T-helper 1 cell treated with Interleukin-12 subunit alpha and Interleukin-12 subunit beta and Interleukin-4 antibody, amounts not matched to agents 30 μg/mL and 1 μg/mL, for 36 hours (primary cell): ENCODE measurements around the gene NUP62CL.

Experiments used
- H3K27ac Mint-ChIP-seq: one replicate; pipeline ENCODE4 v1.8.0; 2021; ENCODE audit warnings: mild to moderate bottlenecking, mixed read lengths
- H3K27me3 Mint-ChIP-seq: one replicate; pipeline ENCODE4 v1.8.0; 2021; ENCODE audit warnings: low read depth, mixed read lengths
- H3K36me3 Mint-ChIP-seq: one replicate; pipeline ENCODE4 v1.8.0; 2021; ENCODE audit warnings: low read depth, mixed read lengths
- H3K4me1 Mint-ChIP-seq: one replicate; pipeline ENCODE4 v1.8.0; 2021; ENCODE audit warnings: low read depth, mixed read lengths
- H3K4me3 Mint-ChIP-seq: one replicate; pipeline ENCODE4 v1.8.0; 2021; ENCODE audit warnings: mild to moderate bottlenecking, moderate library complexity, mixed read lengths
- H3K9me3 Mint-ChIP-seq: one replicate; pipeline ENCODE4 v1.8.0; 2021; ENCODE audit warnings: mixed read lengths

NUP62CL gene

GRCh38 chrX:107107459-107107858 is 98.8 kb downstream of the NUP62CL start:
- Mint-ChIP-seq H3K4me3 (no peak overlapping the region), H3K27ac (no peak overlapping the region), H3K36me3 (peaks cover 33% of the 10 kb centered on the region), H3K4me1 (peaks cover 6% of the 10 kb centered on the region), H3K9me3 (no peaks in the 10 kb centered on the region), H3K27me3 (no peaks in the 10 kb centered on the region)

GRCh38 chrX:107102980-107103379 is 103.3 kb downstream of the NUP62CL start:
- Mint-ChIP-seq H3K36me3 (peaks cover 25% of the 10 kb centered on the region), H3K27ac (no peak overlapping the region), H3K4me3 (no peak overlapping the region), H3K4me1 (peaks cover 5% of the 10 kb centered on the region), H3K27me3 (no peaks in the 10 kb centered on the region), H3K9me3 (no peaks in the 10 kb centered on the region)

DNA sequence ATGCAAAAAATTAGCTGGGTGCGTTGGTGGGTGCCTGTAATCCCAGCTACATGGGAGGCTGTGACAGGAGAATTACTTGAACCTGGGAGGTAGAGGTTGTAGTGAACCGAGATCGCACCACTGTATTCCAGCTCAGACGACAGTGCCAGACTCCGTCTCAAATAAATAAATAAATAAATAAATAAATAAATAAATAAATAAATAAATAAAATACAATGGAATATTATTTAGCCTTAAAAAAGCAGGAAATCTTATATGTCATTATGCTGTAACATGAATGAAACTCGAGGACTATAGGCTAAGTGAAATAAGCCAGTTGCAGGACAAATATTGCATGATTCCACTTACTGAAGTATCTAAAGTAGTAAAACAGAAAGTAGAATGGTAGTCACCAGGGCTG is 130.1 kb downstream of the NUP62CL start:
- H3K9me3 Mint-ChIP-seq, result peaks cover 8% of the 10 kb centered on the region
- H3K27ac Mint-ChIP-seq, result no peak overlapping the region
- H3K4me1 Mint-ChIP-seq, result peaks cover 6% of the 10 kb centered on the region
- no peak overlapping the region for H3K4me3 Mint-ChIP-seq
- peaks cover 18% of the 10 kb centered on the region for H3K36me3 Mint-ChIP-seq
- H3K27me3 Mint-ChIP-seq, result no peaks in the 10 kb centered on the region
